Tibial nerve (tissue), 4 donors: ENCODE data around the gene RXFP3.

Experiments used
- CTCF ChIP-seq, 5 experiments: fragments of 200-600 bp in 3 of 5; fragments of 450-650 bp in 2 of 5; sonication (generic) in 3 of 5; IDR thresholded peaks; one replicate each; pipeline ENCODE4 v1.5.1; 2016 to 2019; ENCODE audit warnings: antibody characterized with exemption in 5 of 5, mild to moderate bottlenecking in 3 of 5, moderate library complexity in 2 of 5
- EP300 ChIP-seq, 2 donors: sonication (generic); formaldehyde crosslinking; IDR thresholded peaks; one replicate each; pipeline ENCODE4 v1.6.1; 2017; ENCODE audit warnings: antibody characterized with exemption in 2 of 2, mild to moderate bottlenecking in 1 of 2
- POLR2A ChIP-seq, 2 donors: fragments of 450-650 bp; IDR thresholded peaks; one replicate each; pipeline ENCODE4 v1.6.1; 2017; ENCODE audit warnings: antibody characterized with exemption in 2 of 2, mild to moderate bottlenecking in 2 of 2, moderate library complexity in 2 of 2

GRCh38 chr5:33894566-33894965, 41.6 kb upstream of the RXFP3 start:
- TF ChIP-seq EP300 (IDR thresholded peaks at IDR 0.05) (no peak), POLR2A (IDR thresholded peaks at IDR 0.05) (no peak), CTCF (IDR thresholded peaks at IDR 0.05) (no peak)
